Neural progenitor cell (in vitro differentiated cells): ENCODE measurements around the gene GDPD5. TPM values are rescaled to one million over a fixed set of nuclear protein-coding genes. Genes with fewer than 3 reads are reported as not detected.

ENCODE experiments used
- DNase-seq: peaks from one replicate; pipeline ENCODE4 v3.0.0-alpha.2; 2016; ENCODE audit warnings: low spot score
- H2AFZ ChIP-seq: fragments of 200-600 bp; sonication (generic); replicated peaks from 2 replicates; pipeline ENCODE4 v1.6.1; 2016; ENCODE audit warnings: antibody characterized with exemption
- H3F3A ChIP-seq: fragments of 200-600 bp; sonication (generic); 2 replicates; pipeline ENCODE4 v1.6.1; 2016; ENCODE audit warnings: antibody characterized with exemption, low read depth
- H3K27ac ChIP-seq: fragments of 200-600 bp; sonication (generic); 2 replicates; pipeline ENCODE4 v1.5.1; 2016; ENCODE audit warnings: mild to moderate bottlenecking
- H3K27me3 ChIP-seq: fragments of 200-600 bp; sonication (generic); 2 replicates; pipeline ENCODE4 v1.6.1; 2016; ENCODE audit warnings: mild to moderate bottlenecking, moderate library complexity
- H3K36me3 ChIP-seq: fragments of 200-600 bp; sonication (generic); 2 replicates; pipeline ENCODE4 v1.5.1; 2016
- H3K4me1 ChIP-seq: fragments of 200-600 bp; sonication (generic); 2 replicates; pipeline ENCODE4 v1.6.1; 2016; ENCODE audit warnings: mixed run types
- H3K4me2 ChIP-seq: fragments of 200-600 bp; sonication (generic); 2 replicates; pipeline ENCODE4 v1.6.1; 2016
- H3K4me3 ChIP-seq: fragments of 200-600 bp; sonication (generic); 2 replicates; pipeline ENCODE4 v1.5.1; 2016
- H3K79me2 ChIP-seq: fragments of 200-600 bp; sonication (generic); 2 replicates; pipeline ENCODE4 v1.6.1; 2016; ENCODE audit warnings: low read depth
- H3K9ac ChIP-seq: fragments of 200-600 bp; sonication (generic); 2 replicates; pipeline ENCODE4 v1.6.1; 2016
- H3K9me3 ChIP-seq: fragments of 200-600 bp; sonication (generic); 2 replicates; pipeline ENCODE4 v1.5.1; 2016; ENCODE audit warnings: low read depth
- H4K20me1 ChIP-seq: fragments of 200-600 bp; sonication (generic); 2 replicates; pipeline ENCODE4 v1.6.1; 2016; ENCODE audit warnings: low read depth
- H3K27ac Mint-ChIP-seq: 3 replicates; pipeline ENCODE4 v1.8.0; 2021; ENCODE audit warnings: mixed read lengths
- H3K27me3 Mint-ChIP-seq: 2 replicates; pipeline ENCODE4 v1.8.0; 2022; ENCODE audit warnings: low read depth, mild to moderate bottlenecking, inconsistent platforms, moderate library complexity, mixed read lengths; ENCODE audit not compliant: insufficient read depth
- H3K36me3 Mint-ChIP-seq: 3 replicates; pipeline ENCODE4 v1.8.0; 2021; ENCODE audit warnings: mixed read lengths
- H3K4me1 Mint-ChIP-seq: 3 replicates; pipeline ENCODE4 v1.8.0; 2021; ENCODE audit warnings: mixed read lengths
- H3K4me3 Mint-ChIP-seq: 3 replicates; pipeline ENCODE4 v1.8.0; 2021; ENCODE audit warnings: mild to moderate bottlenecking, moderate library complexity, mixed read lengths
- H3K9me3 Mint-ChIP-seq: 3 replicates; pipeline ENCODE4 v1.8.0; 2020; ENCODE audit warnings: mixed read lengths
- CTCF ChIP-seq: fragments of 200-600 bp; sonication (generic); IDR thresholded peaks from 2 replicates; pipeline ENCODE4 v1.5.1; 2017; ENCODE audit warnings: antibody characterized with exemption, mild to moderate bottlenecking
- EZH2 ChIP-seq: fragments of 200-600 bp; sonication (generic); IDR thresholded peaks from 2 replicates; pipeline ENCODE4 v1.6.1; 2017; ENCODE audit warnings: antibody characterized with exemption, mild to moderate bottlenecking, moderate library complexity
- EZH2phosphoT487 ChIP-seq: fragments of 200-600 bp; sonication (generic); IDR thresholded peaks from 2 replicates; pipeline ENCODE4 v1.6.1; 2017; ENCODE audit warnings: antibody characterized with exemption
- total RNA-seq: library from RNA; depleted of rRNA; stranded (reverse); fragments of >200 nt; gene quantifications from 2 replicates; pipeline ENCODE4 v1.2.3, GENCODE V29; 2015; ENCODE audit warnings: low replicate concordance

Gene GDPD5
- total RNA-seq, 1 donor from 2014 or later, result 11.3 TPM

GRCh38 chr11:75436806-75437205 is 88.9 kb downstream of the GDPD5 start:
- H2AFZ ChIP-seq, result no peak overlapping the region
- H4K20me1 ChIP-seq, result peaks cover 3% of the 10 kb centered on the region
- Mint-ChIP-seq H3K36me3 (no peaks in the 10 kb centered on the region), H3K27me3 (peaks cover 18% of the 10 kb centered on the region), H3K9me3 (no peaks in the 10 kb centered on the region), H3K4me1 (peaks cover 23% of the 10 kb centered on the region), H3K4me3 (no peak overlapping the region), H3K27ac (no peak overlapping the region)
- no peaks in the 10 kb centered on the region for H3K9me3 ChIP-seq
- no peak overlapping the region for H3K27ac ChIP-seq
- H3K4me3 ChIP-seq, result no peak overlapping the region
- H3F3A ChIP-seq, result peaks cover 9% of the 10 kb centered on the region
- no peak overlapping the region for H3K9ac ChIP-seq
- H3K79me2 ChIP-seq, result no peaks in the 10 kb centered on the region
- no peak for DNase-seq
- no peak for TF ChIP-seq EZH2
- TF ChIP-seq EZH2phosphoT487, result no peak
- no peak for TF ChIP-seq CTCF
- H3K4me1 ChIP-seq, result peaks cover 17% of the 10 kb centered on the region
- no peaks in the 10 kb centered on the region for H3K36me3 ChIP-seq
- H3K27me3 ChIP-seq, result peaks cover 20% of the 10 kb centered on the region
- no peak overlapping the region for H3K4me2 ChIP-seq

- Mint-ChIP-seq H3K4me1 (peaks cover 29% of the 10 kb centered on the region), H3K36me3 (no peaks in the 10 kb centered on the region), H3K27ac (peak overlapping the region; percentile 3), H3K27me3 (peaks cover 29% of the 10 kb centered on the region), H3K9me3 (peaks cover 1% of the 10 kb centered on the region), H3K4me3 (no peak overlapping the region)
- TF ChIP-seq CTCF (no peak), EZH2 (no peak), EZH2phosphoT487 (no peak)
- peaks cover 32% of the 10 kb centered on the region for H3K27me3 ChIP-seq
- peaks cover 16% of the 10 kb centered on the region for H4K20me1 ChIP-seq
- H3K79me2 ChIP-seq, result no peaks in the 10 kb centered on the region
- no peak overlapping the region for H2AFZ ChIP-seq
- H3K27ac ChIP-seq, result no peak overlapping the region
- H3K4me3 ChIP-seq, result no peak overlapping the region
- peaks cover 20% of the 10 kb centered on the region for H3K4me1 ChIP-seq
- no peak overlapping the region for H3K9ac ChIP-seq
- no peaks in the 10 kb centered on the region for H3K9me3 ChIP-seq
- H3K4me2 ChIP-seq, result no peak overlapping the region
- no peaks in the 10 kb centered on the region for H3K36me3 ChIP-seq
- peaks cover 22% of the 10 kb centered on the region for H3F3A ChIP-seq
- DNase-seq, result no peak
Measured at GRCh38 chr11:75435571-75435925, 90.2 kb downstream of the GDPD5 start.

GRCh38 chr11:75434886-75435570 is 90.7 kb downstream of the GDPD5 start:
- Histone ChIP-seq H3K27ac (no peak overlapping the region), H3K9me3 (no peaks in the 10 kb centered on the region), H4K20me1 (peaks cover 16% of the 10 kb centered on the region), H3K9ac (no peak overlapping the region), H3K4me3 (no peak overlapping the region), H3K79me2 (no peaks in the 10 kb centered on the region), H3K27me3 (peaks cover 38% of the 10 kb centered on the region), H3F3A (peaks cover 25% of the 10 kb centered on the region), H3K4me2 (no peak overlapping the region), H2AFZ (no peak overlapping the region), H3K4me1 (peaks cover 20% of the 10 kb centered on the region), H3K36me3 (no peaks in the 10 kb centered on the region)
- DNase-seq, result no peak
- Mint-ChIP-seq H3K27ac (no peak overlapping the region), H3K36me3 (no peaks in the 10 kb centered on the region), H3K27me3 (peaks cover 31% of the 10 kb centered on the region), H3K4me1 (peaks cover 29% of the 10 kb centered on the region), H3K9me3 (peaks cover 2% of the 10 kb centered on the region), H3K4me3 (no peak overlapping the region)
- TF ChIP-seq EZH2 (no peak), EZH2phosphoT487 (no peak), CTCF (no peak)
